ENCODE data around the gene NUP210L. TPM values are rescaled to one million over a fixed set of nuclear protein-coding genes. Genes with fewer than 3 reads are reported as not detected.

Gene NUP210L
- total RNA-seq, 4 donors from 2014 or later, result under 0.01 to 0.30 (median 0.21) TPM; not detected in 1

GRCh38 chr1:154170547-154171222, 15.8 kb upstream of the NUP210L start:
- H3K4me1 ChIP-seq, result peaks cover 0 to 8% (median 2%) of the 10 kb centered on the region in 4 donors
- H3K4me3 ChIP-seq, result no peak overlapping the region
- peaks cover 6 to 97% (median 57%) of the 10 kb centered on the region in 3 donors for H3K36me3 ChIP-seq
- H3K9me3 ChIP-seq, result no peaks in the 10 kb centered on the region
- no peak for DNase-seq (ENCODE audit: low spot score in 2 of 2)
- TF ChIP-seq, protein P1, sequence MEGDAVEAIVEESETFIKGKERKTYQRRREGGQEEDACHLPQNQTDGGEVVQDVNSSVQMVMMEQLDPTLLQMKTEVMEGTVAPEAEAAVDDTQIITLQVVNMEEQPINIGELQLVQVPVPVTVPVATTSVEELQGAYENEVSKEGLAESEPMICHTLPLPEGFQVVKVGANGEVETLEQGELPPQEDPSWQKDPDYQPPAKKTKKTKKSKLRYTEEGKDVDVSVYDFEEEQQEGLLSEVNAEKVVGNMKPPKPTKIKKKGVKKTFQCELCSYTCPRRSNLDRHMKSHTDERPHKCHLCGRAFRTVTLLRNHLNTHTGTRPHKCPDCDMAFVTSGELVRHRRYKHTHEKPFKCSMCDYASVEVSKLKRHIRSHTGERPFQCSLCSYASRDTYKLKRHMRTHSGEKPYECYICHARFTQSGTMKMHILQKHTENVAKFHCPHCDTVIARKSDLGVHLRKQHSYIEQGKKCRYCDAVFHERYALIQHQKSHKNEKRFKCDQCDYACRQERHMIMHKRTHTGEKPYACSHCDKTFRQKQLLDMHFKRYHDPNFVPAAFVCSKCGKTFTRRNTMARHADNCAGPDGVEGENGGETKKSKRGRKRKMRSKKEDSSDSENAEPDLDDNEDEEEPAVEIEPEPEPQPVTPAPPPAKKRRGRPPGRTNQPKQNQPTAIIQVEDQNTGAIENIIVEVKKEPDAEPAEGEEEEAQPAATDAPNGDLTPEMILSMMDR (IDR thresholded peaks at IDR 0.05), result no peak
- no peak for TF ChIP-seq POLR2A (IDR thresholded peaks at IDR 0.05)
- TF ChIP-seq EP300 (IDR thresholded peaks at IDR 0.05), result no peak
- H3K27me3 ChIP-seq, result no peaks in the 10 kb centered on the region
- H3K27ac ChIP-seq, result no peak overlapping the region

DNA sequence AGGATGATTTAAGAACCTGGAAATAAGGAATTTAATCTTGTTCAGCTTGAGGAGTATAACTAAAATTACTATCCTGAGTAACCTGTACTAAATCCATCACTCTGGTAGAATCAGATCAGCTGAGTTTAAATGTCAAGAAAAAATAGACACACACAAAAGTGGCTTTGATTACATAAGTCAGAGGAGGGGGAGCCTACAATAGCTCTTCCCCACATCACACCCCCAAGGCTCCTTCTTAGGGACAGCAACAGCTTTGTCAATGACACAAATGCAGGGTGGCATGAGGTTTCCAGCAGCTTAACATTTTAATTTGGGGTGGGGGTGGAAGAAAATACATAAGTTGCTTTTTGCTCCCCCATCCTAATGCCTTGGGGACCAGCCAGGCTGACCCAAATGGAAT, 12.6 kb upstream of the NUP210L start:
- Histone ChIP-seq H3K27me3 (no peaks in the 10 kb centered on the region), H3K9me3 (no peaks in the 10 kb centered on the region), H3K4me3 (no peak overlapping the region), H3K36me3 (peaks cover 6 to 100% (median 72%) of the 10 kb centered on the region in 3 donors), H3K27ac (no peak overlapping the region), H3K4me1 (no peaks in the 10 kb centered on the region)
- no peak for TF ChIP-seq EP300 (IDR thresholded peaks at IDR 0.05)
- no peak for TF ChIP-seq POLR2A (IDR thresholded peaks at IDR 0.05)
- TF ChIP-seq, protein P1 (IDR thresholded peaks at IDR 0.05), result no peak
- no peak for DNase-seq (ENCODE audit: low spot score in 2 of 2)

DNA sequence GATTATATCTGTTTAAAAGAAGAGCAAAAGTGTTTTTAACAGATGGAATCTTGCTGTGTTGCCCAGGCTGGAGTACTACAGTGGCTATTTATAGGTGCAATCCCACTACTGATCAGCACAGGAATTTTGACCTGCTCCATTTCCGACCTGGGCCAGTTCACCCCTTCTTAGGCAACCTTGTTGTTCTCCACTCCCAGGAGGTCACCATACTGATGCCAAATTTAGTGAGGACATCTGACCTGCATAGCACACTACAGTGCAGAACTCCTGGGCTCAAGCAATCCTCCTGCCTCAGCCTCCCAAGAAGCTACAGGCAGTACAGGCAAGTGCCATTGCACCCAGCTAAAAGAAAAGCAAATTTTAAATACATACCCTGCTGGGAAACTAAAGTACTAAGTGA, 11.3 kb upstream of the NUP210L start:
- TF ChIP-seq, protein P1 (IDR thresholded peaks at IDR 0.05), result no peak
- TF ChIP-seq EP300 (IDR thresholded peaks at IDR 0.05), result no peak
- no peak for TF ChIP-seq POLR2A (IDR thresholded peaks at IDR 0.05)
- WGBS, 2 donors, result 82 to 91% methylated on average over 1 of the region's 1 CpG
- Histone ChIP-seq H3K36me3 (peaks cover 0 to 97% (median 59%) of the 10 kb centered on the region in 3 donors), H3K9me3 (no peaks in the 10 kb centered on the region), H3K27me3 (no peaks in the 10 kb centered on the region), H3K4me3 (no peak overlapping the region), H3K4me1 (no peaks in the 10 kb centered on the region), H3K27ac (no peak overlapping the region)
- DNase-seq (ENCODE audit: low spot score in 2 of 2), result no peak

GRCh38 chr1:154159554-154159953, 4.7 kb upstream of the NUP210L start:
- Histone ChIP-seq H3K36me3 (peaks cover 0 to 58% (median 10%) of the 10 kb centered on the region in 3 donors), H3K27me3 (no peaks in the 10 kb centered on the region), H3K4me1 (peaks cover 0 to 50% (median 30%) of the 10 kb centered on the region in 4 donors), H3K27ac (peak overlapping the region in 2 of 4 donors; percentile 65 to 71), H3K4me3 (no peak overlapping the region), H3K9me3 (peaks cover 0 to 2% (median 0%) of the 10 kb centered on the region in 4 donors)
- TF ChIP-seq, protein P1 (IDR thresholded peaks at IDR 0.05), result no peak
- DNase-seq (ENCODE audit: low spot score in 2 of 2), result no peak

- WGBS, 2 donors, result 55 to 66% methylated on average over 8 of the region's 8 CpGs
- no peak for DNase-seq (ENCODE audit: low spot score in 2 of 2)
- H3K9me3 ChIP-seq, result peaks cover 0 to 2% (median 0%) of the 10 kb centered on the region in 4 donors
- peak overlapping the region in 3 of 4 donors; percentile 61 to 71 (median 65) for H3K27ac ChIP-seq
- H3K4me3 ChIP-seq, result no peak overlapping the region
- TF ChIP-seq EP300 (IDR thresholded peaks at IDR 0.05), result no peak
- TF ChIP-seq POLR2A (IDR thresholded peaks at IDR 0.05), result no peak
- TF ChIP-seq, protein P1 (IDR thresholded peaks at IDR 0.05), result no peak
- H3K36me3 ChIP-seq, result peaks cover 0 to 48% (median 1%) of the 10 kb centered on the region in 3 donors
- H3K27me3 ChIP-seq, result no peaks in the 10 kb centered on the region
- peaks cover 0 to 53% (median 32%) of the 10 kb centered on the region in 4 donors for H3K4me1 ChIP-seq
Observed at GRCh38 chr1:154158307-154159125, 3.6 kb upstream of the NUP210L start.

All from tibial nerve (tissue), 4 donors.